ENCODE measurements around the gene C9orf50. TPM values are rescaled to one million over a fixed set of nuclear protein-coding genes. Genes with fewer than 3 reads are reported as not detected.

Gene C9orf50
- total RNA-seq, 2 donors from 2014 or later: not detected

- intact Hi-C loops (cut with DNase I): loop anchor here in 1 of 2 donors (5.0 kb wide), 1 partner anchor 37 kb away; no protein-coding TSS in a partner anchor
- DNase-seq (ENCODE audit: low spot score): no peak
Measured at GRCh38 chr9:129650680-129651235, 29.9 kb upstream of the C9orf50 start.

- intact Hi-C loops (cut with DNase I): loop anchor here in 1 of 2 donors (5.0 kb wide), 1 partner anchor 37 kb away; no protein-coding TSS in a partner anchor
- no peak for DNase-seq (ENCODE audit: low spot score)
Measured at GRCh38 chr9:129649726-129650679, 29.1 kb upstream of the C9orf50 start.

- no peak for DNase-seq (ENCODE audit: low spot score)
- intact Hi-C loops (cut with DNase I): no loop called here
Measured at GRCh38 chr9:129648764-129649115, 27.8 kb upstream of the C9orf50 start.

GRCh38 chr9:129648092-129648763 is 27.3 kb upstream of the C9orf50 start:
- intact Hi-C loops (cut with DNase I): no loop called here
- DNase-seq (ENCODE audit: low spot score): no peak

- no peak for DNase-seq (ENCODE audit: low spot score)
- intact Hi-C loops (cut with DNase I): no loop called here
Measured at GRCh38 chr9:129647635-129648034, 26.7 kb upstream of the C9orf50 start.

- DNase-seq (ENCODE audit: low spot score): no peak
- intact Hi-C loops (cut with DNase I): no loop called here
Measured at GRCh38 chr9:129646654-129647053, 25.8 kb upstream of the C9orf50 start.

GRCh38 chr9:129646252-129646651 is 25.4 kb upstream of the C9orf50 start:
- intact Hi-C loops (cut with DNase I): no loop called here
- no peak for DNase-seq (ENCODE audit: low spot score)

- DNase-seq (ENCODE audit: low spot score): no peak
- intact Hi-C loops (cut with DNase I): loop anchor here (5.0 kb wide), 2 partner anchors 137 to 142 kb away; no protein-coding TSS in a partner anchor
Measured at GRCh38 chr9:129644902-129645301, 24.0 kb upstream of the C9orf50 start.

- no peak for DNase-seq (ENCODE audit: low spot score)
- intact Hi-C loops (cut with DNase I): loop anchor here (5.0 kb wide), 2 partner anchors 138 to 143 kb away; no protein-coding TSS in a partner anchor
Measured at GRCh38 chr9:129644365-129644764, 23.5 kb upstream of the C9orf50 start.

- intact Hi-C loops (cut with DNase I): loop anchor here (5.0 kb wide), 2 partner anchors 139 to 144 kb away; no protein-coding TSS in a partner anchor
- DNase-seq (ENCODE audit: low spot score): no peak
Measured at GRCh38 chr9:129643706-129644105, 22.8 kb upstream of the C9orf50 start.

- peak; percentile 100 for DNase-seq (ENCODE audit: low spot score)
- intact Hi-C loops (cut with DNase I): loop anchor here (5.0 kb wide), 2 partner anchors 140 to 145 kb away; no protein-coding TSS in a partner anchor
Measured at GRCh38 chr9:129641750-129642585, 21.1 kb upstream of the C9orf50 start, which contains the start of gene ASB6. TSS of gene ASB6 (minus strand) at chr9:129642151. CDS start at chr9:129641999, 152 bp downstream.

- intact Hi-C loops (cut with DNase I): loop anchor here (5.0 kb wide), 2 partner anchors 141 to 146 kb away; no protein-coding TSS in a partner anchor
- peak; percentile 88 for DNase-seq (ENCODE audit: low spot score)
Measured at GRCh38 chr9:129640871-129641749, 20.2 kb upstream of the C9orf50 start.

- intact Hi-C loops (cut with DNase I): loop anchor here (5.0 kb wide), 2 partner anchors 142 to 147 kb away; no protein-coding TSS in a partner anchor
Measured at GRCh38 chr9:129640086-129640870, 19.4 kb upstream of the C9orf50 start.

GRCh38 chr9:129639756-129640085 is 18.8 kb upstream of the C9orf50 start:
- intact Hi-C loops (cut with DNase I): loop anchor here (5.0 kb wide), 2 partner anchors 143 to 148 kb away; no protein-coding TSS in a partner anchor
- DNase-seq (ENCODE audit: low spot score): no peak

More at GRCh38 chr9:129640086-129640870, 19.4 kb upstream of the C9orf50 start:
- no peak for DNase-seq (ENCODE audit: low spot score)

- intact Hi-C loops (cut with DNase I): no loop called here
Measured at GRCh38 chr9:129639034-129639630, 18.2 kb upstream of the C9orf50 start.

GRCh38 chr9:129637673-129638439 is 17.0 kb upstream of the C9orf50 start:
- no peak for DNase-seq (ENCODE audit: low spot score)
- intact Hi-C loops (cut with DNase I): no loop called here

More at GRCh38 chr9:129639034-129639630, 18.2 kb upstream of the C9orf50 start:
- no peak for DNase-seq (ENCODE audit: low spot score)

Measured in posterior vena cava (tissue), 2 donors.